GM18951 (cell line): Measurements from ENCODE around the gene CUX1.

ENCODE experiments used
- POLR2A ChIP-seq: IDR thresholded peaks from 4 replicates; pipeline ENCODE4 v1.6.1; 2011; ENCODE audit warnings: mild to moderate bottlenecking; ENCODE audit not compliant: insufficient read length, insufficient read depth; ENCODE audit errors: extremely low read depth
- in situ Hi-C: fragments of 300-500 bp; cut with MboI; formaldehyde crosslinking; loops from one replicate; pipeline ENCODE4 v1.12.0; 2022; ENCODE audit warnings: low sequenced_read_pairs, mixed read lengths, inconsistent platforms; ENCODE audit not compliant: unreplicated experiment

Gene CUX1

GRCh38 chr7:102099474-102099873 is 282.0 kb downstream of the CUX1 start:
- in situ Hi-C loops = no loop called here
- no peak for TF ChIP-seq POLR2A

- no peak for TF ChIP-seq POLR2A
- in situ Hi-C loops = no loop called here
Measured at GRCh38 chr7:102101111-102101551, 283.7 kb downstream of the CUX1 start.

GRCh38 chr7:102101926-102102325 is 284.5 kb downstream of the CUX1 start:
- in situ Hi-C loops = no loop called here
- no peak for TF ChIP-seq POLR2A

GRCh38 chr7:102103027-102103372 is 285.6 kb downstream of the CUX1 start:
- no peak for TF ChIP-seq POLR2A
- in situ Hi-C loops = no loop called here

- no peak for TF ChIP-seq POLR2A
- in situ Hi-C loops = no loop called here
Measured at GRCh38 chr7:102104245-102104644, 286.8 kb downstream of the CUX1 start.

- in situ Hi-C loops = no loop called here
- TF ChIP-seq POLR2A = no peak
Measured at GRCh38 chr7:102106625-102107024, 289.2 kb downstream of the CUX1 start.

DNA sequence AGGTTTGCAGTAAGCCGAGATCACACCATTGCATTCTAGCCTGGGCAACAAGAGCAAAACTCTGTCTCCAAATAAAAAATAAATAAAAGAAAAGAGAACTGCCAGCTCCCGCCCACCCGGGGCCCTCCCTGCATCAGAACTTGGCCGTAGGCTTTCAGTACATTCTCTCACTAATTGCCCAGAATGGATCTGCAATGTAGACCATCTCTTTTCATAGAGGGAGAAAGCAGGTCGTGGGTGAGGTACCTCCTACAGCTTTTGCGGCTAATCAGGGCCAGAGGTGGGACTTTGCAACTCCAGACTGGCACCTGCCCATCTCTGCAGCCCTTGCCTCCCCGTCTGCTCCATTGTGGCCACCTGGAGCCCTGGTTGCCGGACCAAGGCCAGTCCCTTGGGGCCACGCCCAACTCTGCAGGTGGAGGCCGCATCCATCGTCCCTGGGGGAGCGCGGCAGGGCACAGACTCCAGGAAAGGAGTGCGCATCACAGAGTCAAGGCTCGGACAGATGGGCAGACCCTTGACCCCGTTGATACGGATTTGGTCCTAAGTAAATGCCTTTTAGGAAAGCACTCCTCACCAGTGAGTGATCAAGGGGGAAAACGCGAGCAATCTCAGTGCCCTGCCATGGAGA is 290.2 kb downstream of the CUX1 start:
- in situ Hi-C loops = no loop called here
- no peak for TF ChIP-seq POLR2A

DNA sequence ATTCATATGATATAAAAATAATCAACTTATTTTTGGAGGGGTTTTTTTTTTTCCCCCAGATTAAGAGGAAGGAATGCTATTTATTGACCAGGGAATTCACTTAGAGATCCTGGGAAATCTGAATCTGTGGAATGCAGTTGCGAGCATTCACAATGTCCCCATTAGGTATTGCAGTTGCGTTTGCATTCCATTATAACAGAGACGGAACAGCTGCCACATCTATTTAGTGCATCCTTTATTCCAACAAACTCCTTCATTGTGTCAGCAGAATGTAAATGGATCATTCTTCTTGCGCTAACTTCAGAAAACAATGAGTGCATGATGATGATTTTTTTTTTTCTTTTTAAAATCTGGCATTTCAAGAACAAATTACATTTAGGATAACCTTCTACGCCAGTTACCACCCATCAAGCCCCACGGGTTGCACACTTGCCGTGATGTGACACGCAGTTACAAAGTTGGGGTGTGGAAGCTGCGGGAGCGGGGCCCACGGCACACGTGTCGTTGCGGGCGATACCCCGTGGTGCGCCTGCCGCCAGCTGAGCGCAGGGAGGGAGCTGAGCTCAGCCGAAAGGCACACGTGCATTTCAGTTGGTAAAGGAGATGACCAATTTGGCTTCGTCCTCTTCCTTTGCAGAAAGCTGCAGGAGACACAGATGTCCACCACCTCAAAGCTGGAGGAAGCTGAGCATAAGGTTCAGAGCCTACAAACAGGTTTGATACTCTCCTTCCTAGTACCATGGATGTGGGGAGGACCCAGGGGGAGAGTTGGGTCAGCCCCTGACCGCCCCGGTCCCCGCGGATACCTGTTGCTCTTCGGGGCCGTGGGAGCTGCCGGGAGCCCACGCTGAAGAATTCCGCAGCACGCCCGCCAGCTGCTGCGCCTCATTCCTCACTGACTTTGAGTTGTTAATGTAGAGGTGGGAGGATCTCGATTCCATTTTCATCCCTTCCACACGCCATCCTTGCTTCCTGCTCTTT is 293.9 kb downstream of the CUX1 start:
- in situ Hi-C loops = no loop called here
- no peak for TF ChIP-seq POLR2A

- in situ Hi-C loops = no loop called here
- no peak for TF ChIP-seq POLR2A
Measured at GRCh38 chr7:102115181-102115580, 297.8 kb downstream of the CUX1 start.

DNA sequence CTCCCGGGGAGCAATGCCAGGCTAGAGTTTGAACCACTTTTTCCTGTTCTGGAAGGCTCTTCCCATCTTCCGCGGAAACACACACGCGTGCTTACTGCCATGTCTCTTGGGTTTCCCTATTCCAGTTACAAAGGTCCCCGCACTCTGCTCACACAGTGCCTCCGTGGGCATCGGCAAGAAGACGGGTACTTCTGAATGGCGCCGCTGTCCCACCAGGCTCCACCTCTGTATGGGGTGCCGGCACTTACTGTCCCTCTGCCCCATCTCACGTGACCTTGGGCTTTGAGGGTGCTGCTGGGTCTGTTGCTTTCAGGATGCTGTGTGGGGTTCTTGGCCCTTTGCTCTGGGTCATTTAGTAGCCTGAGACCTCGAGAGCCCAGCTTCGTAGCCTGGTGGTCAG is 298.5 kb downstream of the CUX1 start:
- in situ Hi-C loops = no loop called here
- TF ChIP-seq POLR2A = no peak

DNA sequence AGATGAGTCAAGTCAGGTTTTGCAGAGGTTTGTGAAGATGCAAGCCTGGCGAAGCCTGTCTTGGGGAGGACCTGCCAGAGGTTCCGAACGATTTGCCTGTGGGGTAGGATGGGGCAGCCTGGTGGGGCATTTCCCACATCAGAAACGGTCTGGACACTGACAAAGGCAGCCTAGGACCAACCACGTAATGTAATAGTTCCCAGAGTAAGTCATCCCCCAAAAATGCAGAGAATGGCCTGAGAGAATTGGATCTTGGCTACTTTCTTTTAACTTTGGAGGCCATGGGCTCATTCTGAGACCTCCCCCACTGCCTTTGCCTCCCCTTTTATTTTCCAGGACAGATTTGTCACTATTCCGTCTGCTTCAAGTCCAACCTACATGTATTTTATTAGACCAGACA is 300.3 kb downstream of the CUX1 start:
- no peak for TF ChIP-seq POLR2A
- in situ Hi-C loops = no loop called here

GRCh38 chr7:102119213-102119651 is 301.8 kb downstream of the CUX1 start:
- in situ Hi-C loops = no loop called here
- TF ChIP-seq POLR2A = no peak

- in situ Hi-C loops = no loop called here
- no peak for TF ChIP-seq POLR2A
Measured at GRCh38 chr7:102119925-102120324, 302.5 kb downstream of the CUX1 start.
